ENCODE data around the gene CHDH. TPM values are rescaled to one million over a fixed set of nuclear protein-coding genes. Genes with fewer than 3 reads are reported as not detected.

CHDH gene
- total RNA-seq, 4 donors from 2014 or later, result 0.16 to 2.6 (median 1.6) TPM

DNA sequence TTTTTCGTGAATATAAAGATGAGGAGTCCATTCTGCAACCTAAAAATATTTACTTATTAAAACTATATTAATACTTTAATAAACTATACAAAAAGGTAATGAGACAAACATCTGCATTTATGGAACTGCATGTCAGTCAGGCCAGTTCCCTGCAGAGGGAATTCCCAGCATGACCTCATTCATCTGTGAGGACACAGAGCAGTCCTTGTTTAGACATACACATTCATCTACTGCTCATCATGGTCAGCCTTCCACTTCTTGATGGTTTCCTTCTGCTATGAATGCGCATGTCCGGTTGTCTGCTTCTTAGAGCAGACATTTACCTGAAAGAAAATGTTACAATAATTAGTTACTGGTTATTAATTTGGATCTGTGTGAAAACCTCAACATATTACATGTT, 39.0 kb upstream of the CHDH start:
- ATAC-seq (ENCODE audit: low FRiP score) (no peak), DNase-seq (ENCODE audit: low spot score) (no peak)
- no peak for TF ChIP-seq CTCF (IDR thresholded peaks at IDR 0.05)

GRCh38 chr3:53884623-53885022, 38.4 kb upstream of the CHDH start:
- DNase-seq (ENCODE audit: low spot score) (no peak), ATAC-seq (ENCODE audit: low FRiP score) (no peak)
- TF ChIP-seq CTCF (IDR thresholded peaks at IDR 0.05), result no peak

DNA sequence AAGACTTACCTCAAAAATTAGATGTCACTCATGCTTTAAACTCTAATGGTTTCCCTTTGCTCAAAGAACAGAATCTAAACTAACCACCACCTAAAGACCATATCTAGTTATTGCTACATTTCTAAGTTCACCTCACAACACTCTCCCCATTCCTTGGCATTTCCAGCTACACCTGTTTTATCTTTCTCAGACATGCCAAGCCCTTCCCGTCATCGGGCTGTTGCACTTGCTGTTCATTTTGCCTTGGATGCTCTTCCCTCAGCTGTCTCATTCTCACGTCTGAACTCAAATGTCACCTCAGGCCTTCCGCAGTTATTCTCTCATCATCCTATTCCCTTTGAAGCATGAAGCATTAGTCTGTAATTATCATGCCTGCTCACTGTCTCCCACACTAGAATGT, 36.8 kb upstream of the CHDH start:
- DNase-seq (ENCODE audit: low spot score), result no peak
- no peak for TF ChIP-seq CTCF (IDR thresholded peaks at IDR 0.05)
- ATAC-seq (ENCODE audit: low FRiP score), result no peak

- TF ChIP-seq CTCF (IDR thresholded peaks at IDR 0.05), result no peak
- DNase-seq (ENCODE audit: low spot score) (peak; percentile 48), ATAC-seq (ENCODE audit: low FRiP score) (peak; percentile 96)
These were observed 35.7 kb upstream of the CHDH start, which contains the start of gene ACTR8 for GRCh38 chr3:53881691-53882593. TSS of gene ACTR8 (minus strand) at chr3:53882152. CDS start at chr3:53882101, 51 bp downstream.

GRCh38 chr3:53880396-53881345, 34.5 kb upstream of the CHDH start:
- no peak for TF ChIP-seq CTCF (IDR thresholded peaks at IDR 0.05)
- DNase-seq (ENCODE audit: low spot score) (no peak), ATAC-seq (ENCODE audit: low FRiP score) (no peak)

- no peak for TF ChIP-seq CTCF (IDR thresholded peaks at IDR 0.05)
- DNase-seq (ENCODE audit: low spot score) (no peak), ATAC-seq (ENCODE audit: low FRiP score) (no peak)
These were observed 19.7 kb upstream of the CHDH start for GRCh38 chr3:53865732-53866499.
